ENCODE results near the gene IRF6. TPM values are rescaled to one million over a fixed set of nuclear protein-coding genes. Genes with fewer than 3 reads are reported as not detected.

IRF6 gene
- polyA plus RNA-seq, 1 donor from 2014 or later, result not detected

DNA sequence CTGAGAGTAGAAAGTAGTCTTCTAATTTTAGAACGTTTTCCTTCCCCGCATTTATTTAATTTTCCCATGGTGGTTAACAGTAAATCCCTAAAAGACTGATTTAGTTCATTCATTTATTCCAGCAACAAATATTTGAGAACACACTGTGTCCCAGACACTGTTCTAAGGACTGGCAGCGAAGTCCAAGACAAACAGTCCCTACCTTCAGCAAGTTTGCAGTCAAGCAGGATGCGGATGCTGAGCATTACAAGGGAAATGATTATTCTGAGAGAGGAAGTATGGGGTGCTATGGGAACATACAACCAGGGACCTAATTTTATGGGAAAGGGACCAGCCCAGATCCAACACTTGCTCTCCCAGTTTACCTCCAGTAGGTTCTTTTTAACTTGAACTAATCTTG is 20.4 kb downstream of the IRF6 start:
- peaks cover 8% of the 10 kb centered on the region for H3K27me3 ChIP-seq (ENCODE audit: insufficient read depth, low read depth, low read length)
- no peak overlapping the region for H3K4me2 ChIP-seq (ENCODE audit: low read length)
- TF ChIP-seq RAD21 (conservative IDR thresholded peaks at IDR 0.05), result no peak
- TF ChIP-seq SMC3 (conservative IDR thresholded peaks at IDR 0.05; ENCODE audit: poor library complexity), result no peak
- TF ChIP-seq, protein P1, sequence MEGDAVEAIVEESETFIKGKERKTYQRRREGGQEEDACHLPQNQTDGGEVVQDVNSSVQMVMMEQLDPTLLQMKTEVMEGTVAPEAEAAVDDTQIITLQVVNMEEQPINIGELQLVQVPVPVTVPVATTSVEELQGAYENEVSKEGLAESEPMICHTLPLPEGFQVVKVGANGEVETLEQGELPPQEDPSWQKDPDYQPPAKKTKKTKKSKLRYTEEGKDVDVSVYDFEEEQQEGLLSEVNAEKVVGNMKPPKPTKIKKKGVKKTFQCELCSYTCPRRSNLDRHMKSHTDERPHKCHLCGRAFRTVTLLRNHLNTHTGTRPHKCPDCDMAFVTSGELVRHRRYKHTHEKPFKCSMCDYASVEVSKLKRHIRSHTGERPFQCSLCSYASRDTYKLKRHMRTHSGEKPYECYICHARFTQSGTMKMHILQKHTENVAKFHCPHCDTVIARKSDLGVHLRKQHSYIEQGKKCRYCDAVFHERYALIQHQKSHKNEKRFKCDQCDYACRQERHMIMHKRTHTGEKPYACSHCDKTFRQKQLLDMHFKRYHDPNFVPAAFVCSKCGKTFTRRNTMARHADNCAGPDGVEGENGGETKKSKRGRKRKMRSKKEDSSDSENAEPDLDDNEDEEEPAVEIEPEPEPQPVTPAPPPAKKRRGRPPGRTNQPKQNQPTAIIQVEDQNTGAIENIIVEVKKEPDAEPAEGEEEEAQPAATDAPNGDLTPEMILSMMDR (IDR thresholded peaks at IDR 0.05; ENCODE audit: poor library complexity, severe bottlenecking), result no peak
- TF ChIP-seq EZH2 (IDR thresholded peaks at IDR 0.05; ENCODE audit: borderline replicate concordance, insufficient read depth, low read length, poor library complexity, severe bottlenecking), result no peak
- no peak for TF ChIP-seq MXI1 (conservative IDR thresholded peaks at IDR 0.05; ENCODE audit: poor library complexity, severe bottlenecking)
- TF ChIP-seq TAF1 (IDR thresholded peaks at IDR 0.05; ENCODE audit: low read depth), result no peak
- TF ChIP-seq, protein P2, sequence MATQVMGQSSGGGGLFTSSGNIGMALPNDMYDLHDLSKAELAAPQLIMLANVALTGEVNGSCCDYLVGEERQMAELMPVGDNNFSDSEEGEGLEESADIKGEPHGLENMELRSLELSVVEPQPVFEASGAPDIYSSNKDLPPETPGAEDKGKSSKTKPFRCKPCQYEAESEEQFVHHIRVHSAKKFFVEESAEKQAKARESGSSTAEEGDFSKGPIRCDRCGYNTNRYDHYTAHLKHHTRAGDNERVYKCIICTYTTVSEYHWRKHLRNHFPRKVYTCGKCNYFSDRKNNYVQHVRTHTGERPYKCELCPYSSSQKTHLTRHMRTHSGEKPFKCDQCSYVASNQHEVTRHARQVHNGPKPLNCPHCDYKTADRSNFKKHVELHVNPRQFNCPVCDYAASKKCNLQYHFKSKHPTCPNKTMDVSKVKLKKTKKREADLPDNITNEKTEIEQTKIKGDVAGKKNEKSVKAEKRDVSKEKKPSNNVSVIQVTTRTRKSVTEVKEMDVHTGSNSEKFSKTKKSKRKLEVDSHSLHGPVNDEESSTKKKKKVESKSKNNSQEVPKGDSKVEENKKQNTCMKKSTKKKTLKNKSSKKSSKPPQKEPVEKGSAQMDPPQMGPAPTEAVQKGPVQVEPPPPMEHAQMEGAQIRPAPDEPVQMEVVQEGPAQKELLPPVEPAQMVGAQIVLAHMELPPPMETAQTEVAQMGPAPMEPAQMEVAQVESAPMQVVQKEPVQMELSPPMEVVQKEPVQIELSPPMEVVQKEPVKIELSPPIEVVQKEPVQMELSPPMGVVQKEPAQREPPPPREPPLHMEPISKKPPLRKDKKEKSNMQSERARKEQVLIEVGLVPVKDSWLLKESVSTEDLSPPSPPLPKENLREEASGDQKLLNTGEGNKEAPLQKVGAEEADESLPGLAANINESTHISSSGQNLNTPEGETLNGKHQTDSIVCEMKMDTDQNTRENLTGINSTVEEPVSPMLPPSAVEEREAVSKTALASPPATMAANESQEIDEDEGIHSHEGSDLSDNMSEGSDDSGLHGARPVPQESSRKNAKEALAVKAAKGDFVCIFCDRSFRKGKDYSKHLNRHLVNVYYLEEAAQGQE (IDR thresholded peaks at IDR 0.05; ENCODE audit: borderline replicate concordance), result no peak
- no peak for TF ChIP-seq EP300 (conservative IDR thresholded peaks at IDR 0.05; ENCODE audit: poor library complexity, severe bottlenecking)
- TF ChIP-seq POLR2AphosphoS5 (IDR thresholded peaks at IDR 0.05), result no peak
- no peaks in the 10 kb centered on the region for H4K20me1 ChIP-seq (ENCODE audit: insufficient read depth)
- H3K27ac ChIP-seq (ENCODE audit: low read length), result no peak overlapping the region
- no peaks in the 10 kb centered on the region for H3K9me3 ChIP-seq (ENCODE audit: low read length)
- no peak overlapping the region for H3K4me3 ChIP-seq (ENCODE audit: low read length)
- no peaks in the 10 kb centered on the region for H3K36me3 ChIP-seq (ENCODE audit: insufficient read depth, low read length)
- H3K9ac ChIP-seq (ENCODE audit: low read length), result no peak overlapping the region
- H3K79me2 ChIP-seq (replicated peaks; ENCODE audit: insufficient read depth, low read length), result no peaks in the 10 kb centered on the region
- H3K9me2 ChIP-seq (ENCODE audit: insufficient read depth, low read length), result no peaks in the 10 kb centered on the region
- H3F3A ChIP-seq (ENCODE audit: insufficient read depth, low read length, poor library complexity, severe bottlenecking), result no peaks in the 10 kb centered on the region
- no peak overlapping the region for H2AFZ ChIP-seq (ENCODE audit: low read depth, low read length)

DNA sequence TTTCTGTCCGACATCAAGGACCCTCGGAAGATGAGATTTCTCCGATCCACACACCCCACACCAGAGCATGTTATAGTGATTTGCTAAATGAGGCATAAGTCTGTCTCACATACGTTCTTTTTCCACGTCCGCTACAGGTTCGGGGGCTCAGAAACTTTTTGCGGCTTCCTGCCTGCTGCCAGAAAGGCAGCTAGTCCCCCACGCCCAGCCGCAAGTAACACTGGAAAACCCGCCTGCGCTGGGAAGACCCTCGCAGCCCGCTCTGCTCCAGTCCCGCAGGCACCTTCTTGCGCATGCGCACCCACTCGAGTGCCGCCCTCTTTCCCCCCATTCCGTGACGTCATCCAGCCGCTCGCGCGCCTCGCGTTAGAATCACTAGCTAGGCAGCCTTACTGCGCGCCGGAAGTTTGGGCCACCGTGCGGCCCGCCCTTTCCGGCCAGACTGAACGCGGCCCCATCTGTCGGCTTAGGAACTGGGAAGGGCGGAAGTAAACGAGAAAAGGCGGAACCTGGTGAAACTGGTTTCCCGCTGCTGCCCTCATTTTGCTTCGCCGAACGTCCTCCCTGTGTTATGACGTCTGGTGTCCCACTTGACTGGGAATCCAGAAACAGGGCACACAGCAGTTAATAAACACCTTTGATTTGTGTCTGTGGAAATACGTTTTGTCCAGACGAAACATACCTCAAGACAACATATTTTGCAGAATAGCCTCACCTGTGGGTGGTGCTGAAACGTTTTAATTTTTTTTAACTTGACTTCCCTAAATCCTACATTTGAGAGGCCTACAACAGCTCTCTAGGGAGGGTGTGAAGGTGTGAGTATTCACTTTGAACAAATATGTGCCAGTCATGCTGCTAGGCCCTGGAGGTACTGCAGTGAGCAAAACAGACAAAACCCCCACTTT is 21.4 kb downstream of the IRF6 start, which contains the start of gene C1orf74:
C1orf74 (minus strand) TSS at position 295 of the 905 bp plus-strand sequence. CDS start 925 bp downstream, outside the sequence.
- TF ChIP-seq, protein P2 (IDR thresholded peaks at IDR 0.05; ENCODE audit: borderline replicate concordance), result peak; percentile 72
- TF ChIP-seq RAD21 (conservative IDR thresholded peaks at IDR 0.05), result peak; percentile 49
- TF ChIP-seq, protein P1 (IDR thresholded peaks at IDR 0.05; ENCODE audit: poor library complexity, severe bottlenecking), result no peak
- TF ChIP-seq EZH2 (IDR thresholded peaks at IDR 0.05; ENCODE audit: borderline replicate concordance, insufficient read depth, low read length, poor library complexity, severe bottlenecking), result no peak
- TF ChIP-seq SMC3 (conservative IDR thresholded peaks at IDR 0.05; ENCODE audit: poor library complexity), result peak; percentile 37
- peak; percentile 67 for TF ChIP-seq EP300 (conservative IDR thresholded peaks at IDR 0.05; ENCODE audit: poor library complexity, severe bottlenecking)
- TF ChIP-seq TAF1 (IDR thresholded peaks at IDR 0.05; ENCODE audit: low read depth), result peak; percentile 59
- TF ChIP-seq POLR2AphosphoS5 (IDR thresholded peaks at IDR 0.05), result peak; percentile 93
- TF ChIP-seq MXI1 (conservative IDR thresholded peaks at IDR 0.05; ENCODE audit: poor library complexity, severe bottlenecking), result peak; percentile 88
- peaks cover 5% of the 10 kb centered on the region for H3K27me3 ChIP-seq (ENCODE audit: insufficient read depth, low read depth, low read length)
- peak within 1 kb of the TSS; percentile 72 for H3K9ac ChIP-seq (ENCODE audit: low read length)
- H3K79me2 ChIP-seq (replicated peaks; ENCODE audit: insufficient read depth, low read length), result no peaks in the 10 kb centered on the region
- H3K9me3 ChIP-seq (ENCODE audit: low read length), result no peaks in the 10 kb centered on the region
- H2AFZ ChIP-seq (ENCODE audit: low read depth, low read length), result peak within 1 kb of the TSS; percentile 100
- no peaks in the 10 kb centered on the region for H3K9me2 ChIP-seq (ENCODE audit: insufficient read depth, low read length)
- H4K20me1 ChIP-seq (ENCODE audit: insufficient read depth), result no peaks in the 10 kb centered on the region
- H3F3A ChIP-seq (ENCODE audit: insufficient read depth, low read length, poor library complexity, severe bottlenecking), result no peaks in the 10 kb centered on the region
- H3K27ac ChIP-seq (ENCODE audit: low read length), result peak within 1 kb of the TSS; percentile 92
- peak within 1 kb of the TSS; percentile 76 for H3K4me2 ChIP-seq (ENCODE audit: low read length)
- H3K36me3 ChIP-seq (ENCODE audit: insufficient read depth, low read length), result no peaks in the 10 kb centered on the region
- peak within 1 kb of the TSS; percentile 79 for H3K4me3 ChIP-seq (ENCODE audit: low read length)
